Activated CD8-positive, alpha-beta T cell treated with anti-CD3 and anti-CD28 coated beads, Interleukin-2, amount 10 ng/mL, durations not matched to agents 7 days and 5 days (primary cell): ENCODE data around the gene TOGARAM1. TPM values are rescaled to one million over a fixed set of nuclear protein-coding genes. Genes with fewer than 3 reads are reported as not detected.

Source experiments
- ATAC-seq: fragments of 150-1000 bp; cut with Tn5 transposase; one replicate; pipeline ENCODE4 v1.10.0; 2021; ENCODE audit warnings: moderate library complexity
- CTCF ChIA-PET: fragments of 350-600 bp; sonication (Branson Sonifier 250); formaldehyde crosslinking; loops from one replicate; lab custom pipeline; 2021; ENCODE audit warnings: antibody characterized with exemption; lab: Charles Lee
- POLR2A ChIA-PET: fragments of 350-600 bp; sonication (Branson Sonifier 250); formaldehyde crosslinking; loops from one replicate; lab custom pipeline; 2021; ENCODE audit warnings: antibody characterized with exemption; lab: Charles Lee
- DNase-seq: peaks from one replicate; pipeline ENCODE4 v3.0.0-alpha.2; 2020
- H3K27ac Mint-ChIP-seq: one replicate; pipeline ENCODE4 v1.8.0; 2021; ENCODE audit warnings: mild to moderate bottlenecking, mixed read lengths
- H3K27me3 Mint-ChIP-seq: one replicate; pipeline ENCODE4 v1.8.0; 2021; ENCODE audit warnings: low read depth, mixed read lengths
- H3K36me3 Mint-ChIP-seq: one replicate; pipeline ENCODE4 v1.8.0; 2021; ENCODE audit warnings: low read depth, mixed read lengths
- H3K4me1 Mint-ChIP-seq: one replicate; pipeline ENCODE4 v1.8.0; 2021; ENCODE audit warnings: low read depth, mixed read lengths
- H3K4me3 Mint-ChIP-seq: one replicate; pipeline ENCODE4 v1.8.0; 2021; ENCODE audit warnings: mild to moderate bottlenecking, mixed read lengths
- H3K9me3 Mint-ChIP-seq: one replicate; pipeline ENCODE4 v1.8.0; 2022; ENCODE audit warnings: mixed read lengths; ENCODE audit not compliant: insufficient read depth
- total RNA-seq, 2 experiments: library from RNA; stranded (reverse); gene quantifications; one replicate each; pipeline ENCODE4 v1.2.3, GENCODE V29; 2021

Gene TOGARAM1
- total RNA-seq, 2 experiments from 2014 or later, result 8.9 to 9.5 TPM

DNA sequence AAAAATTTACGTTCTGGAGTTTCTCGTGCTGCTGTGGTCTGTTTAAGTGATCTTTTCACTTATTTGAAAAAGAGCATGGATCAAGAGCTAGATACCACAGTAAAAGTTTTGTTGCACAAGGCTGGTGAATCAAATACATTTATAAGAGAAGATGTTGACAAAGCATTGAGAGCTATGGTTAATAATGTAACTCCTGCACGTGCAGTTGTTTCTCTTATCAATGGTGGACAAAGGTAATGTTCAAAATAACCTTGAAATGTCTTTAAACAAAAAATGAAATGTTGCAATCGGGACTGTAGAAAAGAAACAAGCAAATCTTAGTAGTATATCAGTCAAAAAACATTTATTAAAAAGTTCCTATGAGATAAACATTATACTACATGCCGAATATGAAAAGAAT is 82.6 kb downstream of the TOGARAM1 start:
- H3K36me3 Mint-ChIP-seq, result peaks cover 8% of the 10 kb centered on the region
- H3K27me3 Mint-ChIP-seq, result no peaks in the 10 kb centered on the region
- DNase-seq (no peak), ATAC-seq (no peak)
- H3K4me3 Mint-ChIP-seq, result no peak overlapping the region
- POLR2A ChIA-PET, result no interaction called here
- no peaks in the 10 kb centered on the region for H3K9me3 Mint-ChIP-seq
- no peaks in the 10 kb centered on the region for H3K4me1 Mint-ChIP-seq
- H3K27ac Mint-ChIP-seq, result no peak overlapping the region
- CTCF ChIA-PET, result interaction anchor here (1.1 kb wide), 1 partner anchor 11 kb away, joined by 3 read pairs; no protein-coding TSS in a partner anchor

DNA sequence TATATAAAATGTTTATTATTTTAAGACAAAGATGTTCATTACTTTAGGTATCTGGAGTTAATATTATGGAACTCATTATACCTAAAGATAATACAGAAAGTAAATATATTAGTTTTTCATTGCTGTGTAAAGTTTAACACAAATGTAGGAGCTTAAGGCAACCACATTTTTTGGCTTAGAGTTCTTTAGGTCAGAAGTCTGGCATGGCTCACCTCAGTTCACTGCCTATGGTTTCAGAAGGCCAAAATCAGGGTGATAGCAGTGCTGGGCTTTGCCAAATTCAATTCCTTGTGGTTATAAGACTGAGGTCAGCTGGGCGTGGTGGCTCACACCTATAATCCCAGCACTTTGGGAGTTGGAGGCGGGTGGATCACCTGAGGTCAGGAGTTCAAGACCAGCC is 86.4 kb downstream of the TOGARAM1 start:
- ATAC-seq, result no peak
- Mint-ChIP-seq H3K27ac (no peak overlapping the region), H3K36me3 (peaks cover 13% of the 10 kb centered on the region), H3K9me3 (no peaks in the 10 kb centered on the region), H3K4me1 (no peaks in the 10 kb centered on the region), H3K27me3 (no peaks in the 10 kb centered on the region), H3K4me3 (no peak overlapping the region)
- DNase-seq, result no peak
- ChIA-PET CTCF (interaction anchor here (1.7 kb wide), 1 partner anchor 12 kb away, joined by 3 read pairs; no protein-coding TSS in a partner anchor), POLR2A (no interaction called here)

DNA sequence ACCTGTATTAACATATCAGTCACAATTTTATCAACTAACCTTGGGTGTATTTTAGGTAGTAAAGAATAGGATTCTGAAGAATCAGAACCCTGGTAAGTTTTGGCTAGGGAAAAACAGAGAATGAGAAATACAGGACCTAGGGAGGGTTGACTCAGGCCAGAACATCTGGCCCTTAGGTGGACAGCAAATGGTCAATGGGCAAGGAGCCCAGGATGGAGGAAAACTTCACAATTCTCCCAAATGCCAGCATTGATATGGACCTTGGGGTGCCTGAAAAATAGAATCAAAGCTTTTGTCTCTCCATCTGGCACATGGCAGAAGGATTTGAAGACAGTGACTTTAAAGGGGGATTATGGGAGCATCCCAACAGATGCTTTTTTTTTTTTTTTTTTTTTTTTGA is 89.2 kb downstream of the TOGARAM1 start:
- no peaks in the 10 kb centered on the region for H3K27me3 Mint-ChIP-seq
- ATAC-seq (no peak), DNase-seq (no peak)
- no peak overlapping the region for H3K4me3 Mint-ChIP-seq
- no peaks in the 10 kb centered on the region for H3K4me1 Mint-ChIP-seq
- H3K9me3 Mint-ChIP-seq, result no peaks in the 10 kb centered on the region
- H3K27ac Mint-ChIP-seq, result no peak overlapping the region
- CTCF ChIA-PET, result no interaction called here
- peaks cover 25% of the 10 kb centered on the region for H3K36me3 Mint-ChIP-seq
- POLR2A ChIA-PET, result no interaction called here

DNA sequence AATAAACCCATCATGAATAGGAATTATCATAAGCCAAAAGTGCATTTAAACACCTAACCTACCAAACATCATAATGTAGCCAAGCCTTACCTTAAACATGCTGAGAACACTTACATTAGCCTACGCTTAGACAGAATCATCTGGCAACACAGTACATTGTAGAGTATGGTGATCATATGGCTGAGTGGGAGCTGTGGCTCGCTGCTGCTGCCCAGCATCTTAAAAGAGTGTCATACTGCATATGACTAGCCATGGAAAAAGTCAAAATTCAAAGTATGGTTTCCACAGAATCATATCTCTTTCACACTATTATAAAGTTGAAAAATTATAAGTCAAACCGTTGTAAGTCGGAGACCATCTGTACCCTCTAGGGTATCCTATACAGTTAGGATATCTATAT is 89.9 kb downstream of the TOGARAM1 start:
- Mint-ChIP-seq H3K4me1 (no peaks in the 10 kb centered on the region), H3K4me3 (no peak overlapping the region), H3K9me3 (no peaks in the 10 kb centered on the region), H3K27me3 (no peaks in the 10 kb centered on the region), H3K36me3 (peaks cover 26% of the 10 kb centered on the region), H3K27ac (no peak overlapping the region)
- ATAC-seq (no peak), DNase-seq (no peak)
- CTCF ChIA-PET, result no interaction called here
- POLR2A ChIA-PET, result interaction anchor here (0.6 kb wide), 1 partner anchor 1138 kb away, joined by 3 read pairs; no protein-coding TSS in a partner anchor

DNA sequence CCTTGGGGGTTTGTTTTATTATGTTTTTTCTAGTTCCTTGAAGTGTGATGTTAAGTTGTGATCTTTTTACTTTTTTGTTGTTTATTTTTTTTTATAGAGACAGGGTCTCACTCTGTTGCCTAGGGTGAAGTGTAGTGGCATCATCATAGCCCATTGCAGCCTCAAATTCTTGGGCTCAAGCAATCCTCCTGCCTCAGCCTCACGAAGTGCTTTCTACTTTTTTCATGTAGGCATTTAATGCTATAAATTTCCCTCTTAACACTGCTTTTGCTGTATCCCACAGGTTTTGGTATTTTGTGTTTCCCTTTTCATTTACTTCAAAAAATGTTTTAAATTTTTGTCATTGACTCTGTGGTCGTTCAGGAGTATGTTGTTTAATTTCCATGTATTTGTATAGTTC is 95.4 kb downstream of the TOGARAM1 start:
- ChIA-PET CTCF (no interaction called here), POLR2A (no interaction called here)
- H3K4me1 Mint-ChIP-seq, result no peaks in the 10 kb centered on the region
- H3K9me3 Mint-ChIP-seq, result no peaks in the 10 kb centered on the region
- H3K4me3 Mint-ChIP-seq, result no peak overlapping the region
- ATAC-seq (no peak), DNase-seq (no peak)
- H3K36me3 Mint-ChIP-seq, result peaks cover 31% of the 10 kb centered on the region
- H3K27ac Mint-ChIP-seq, result no peak overlapping the region
- no peaks in the 10 kb centered on the region for H3K27me3 Mint-ChIP-seq

DNA sequence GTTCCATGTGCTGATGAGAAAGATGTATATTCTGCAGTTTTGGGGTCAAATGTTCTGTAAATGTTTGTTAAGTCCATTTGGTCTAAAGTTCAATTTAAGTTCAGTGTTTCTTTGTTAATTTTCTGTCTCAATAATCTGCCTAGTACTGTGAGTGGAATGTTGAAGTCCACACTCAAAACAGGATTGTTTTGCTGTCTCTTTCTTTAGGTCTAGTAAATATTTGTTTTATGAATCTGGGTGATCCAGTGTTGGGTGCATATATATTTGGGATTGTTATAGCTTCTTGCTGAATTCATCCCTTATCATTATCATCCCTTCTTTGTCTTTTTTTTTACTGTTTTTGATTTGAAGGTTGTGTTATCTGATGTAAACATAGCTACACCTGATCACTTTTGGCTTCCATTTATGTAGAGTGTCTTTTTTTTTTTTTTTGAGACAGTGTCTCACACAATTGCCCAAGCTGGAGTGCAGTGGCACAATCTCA is 95.9 kb downstream of the TOGARAM1 start:
- ATAC-seq, result no peak
- ChIA-PET POLR2A (interaction anchor here (0.8 kb wide), 1 partner anchor 13 kb away, joined by 5 read pairs; no protein-coding TSS in a partner anchor), CTCF (no interaction called here)
- Mint-ChIP-seq H3K36me3 (peaks cover 29% of the 10 kb centered on the region), H3K9me3 (no peaks in the 10 kb centered on the region), H3K27ac (no peak overlapping the region), H3K27me3 (no peaks in the 10 kb centered on the region), H3K4me1 (no peaks in the 10 kb centered on the region), H3K4me3 (no peak overlapping the region)
- DNase-seq, result no peak

DNA sequence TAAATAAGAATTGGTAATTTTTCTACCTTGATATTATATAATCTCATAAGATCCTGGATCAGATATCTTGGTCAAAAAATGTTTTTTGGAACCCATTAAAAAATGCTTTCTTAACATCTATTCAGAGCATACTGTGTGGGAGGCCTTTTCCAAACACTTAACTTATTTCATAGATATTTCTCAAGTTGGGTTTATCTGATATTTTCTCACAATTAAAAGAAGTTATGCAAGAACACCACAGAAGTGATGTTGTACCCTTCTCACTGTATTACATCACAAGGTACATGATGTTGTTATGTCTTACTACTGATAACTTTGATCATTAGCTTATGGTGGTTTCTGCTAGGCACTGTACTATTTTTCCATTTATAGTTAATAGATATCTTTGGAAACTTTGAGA is 98.6 kb downstream of the TOGARAM1 start:
- Mint-ChIP-seq H3K36me3 (peaks cover 21% of the 10 kb centered on the region), H3K4me3 (no peak overlapping the region), H3K27me3 (no peaks in the 10 kb centered on the region), H3K4me1 (no peaks in the 10 kb centered on the region), H3K27ac (no peak overlapping the region), H3K9me3 (no peaks in the 10 kb centered on the region)
- ChIA-PET POLR2A (no interaction called here), CTCF (no interaction called here)
- no peak for ATAC-seq
- DNase-seq, result no peak

DNA sequence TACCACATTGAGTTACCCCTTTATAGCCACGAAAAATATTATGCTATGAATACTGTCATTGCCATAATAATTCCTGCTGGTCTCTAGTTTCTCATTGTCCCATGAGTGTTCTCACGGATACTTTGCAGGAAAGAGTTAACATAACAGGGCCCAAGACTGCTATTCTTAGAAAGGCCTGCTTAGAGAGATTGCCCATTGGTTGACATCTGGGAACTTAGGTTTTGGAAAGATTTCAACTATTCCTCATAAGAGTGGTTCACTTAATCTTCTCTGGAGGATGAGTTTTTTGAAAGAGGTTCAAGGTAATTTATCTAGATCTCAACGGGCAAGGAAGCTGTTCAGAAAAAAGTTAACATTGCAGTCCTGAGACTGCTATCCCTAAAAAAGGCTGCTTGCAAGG is 103.5 kb downstream of the TOGARAM1 start:
- no peak overlapping the region for H3K4me3 Mint-ChIP-seq
- no peaks in the 10 kb centered on the region for H3K27me3 Mint-ChIP-seq
- H3K4me1 Mint-ChIP-seq, result no peaks in the 10 kb centered on the region
- peaks cover 4% of the 10 kb centered on the region for H3K36me3 Mint-ChIP-seq
- no peak overlapping the region for H3K27ac Mint-ChIP-seq
- CTCF ChIA-PET, result interaction anchor here (0.7 kb wide), 1 partner anchor 64 kb away, joined by 3 read pairs; no protein-coding TSS in a partner anchor
- no peak for ATAC-seq
- POLR2A ChIA-PET, result no interaction called here
- no peaks in the 10 kb centered on the region for H3K9me3 Mint-ChIP-seq
- DNase-seq, result no peak

DNA sequence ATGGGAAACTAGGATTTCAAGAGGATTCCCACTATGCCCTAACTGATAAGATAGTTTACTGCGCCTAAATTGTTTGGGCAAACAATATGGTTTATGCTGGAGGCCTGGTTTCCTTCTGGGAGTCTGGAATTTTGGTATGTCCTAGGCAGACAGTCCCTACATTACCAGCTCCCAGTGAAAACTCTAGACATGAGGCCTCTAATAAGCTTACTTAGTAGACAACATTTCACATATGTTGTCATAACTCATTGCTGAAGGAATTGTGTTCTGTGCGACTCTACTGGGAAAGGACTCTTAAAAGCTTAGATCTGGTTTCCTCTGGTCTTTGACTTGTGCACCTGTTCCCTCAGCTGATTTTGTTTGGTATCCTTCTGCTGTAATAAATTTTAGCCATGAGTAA is 104.0 kb downstream of the TOGARAM1 start:
- Mint-ChIP-seq H3K27ac (no peak overlapping the region), H3K27me3 (no peaks in the 10 kb centered on the region), H3K9me3 (no peaks in the 10 kb centered on the region), H3K4me1 (no peaks in the 10 kb centered on the region), H3K4me3 (no peak overlapping the region), H3K36me3 (peaks cover 4% of the 10 kb centered on the region)
- ChIA-PET POLR2A (no interaction called here), CTCF (interaction anchor here (0.6 to 0.7 kb wide), 2 partner anchors 54 to 63 kb away, joined by 3 read pairs; no protein-coding TSS in a partner anchor)
- ATAC-seq, result no peak
- no peak for DNase-seq

DNA sequence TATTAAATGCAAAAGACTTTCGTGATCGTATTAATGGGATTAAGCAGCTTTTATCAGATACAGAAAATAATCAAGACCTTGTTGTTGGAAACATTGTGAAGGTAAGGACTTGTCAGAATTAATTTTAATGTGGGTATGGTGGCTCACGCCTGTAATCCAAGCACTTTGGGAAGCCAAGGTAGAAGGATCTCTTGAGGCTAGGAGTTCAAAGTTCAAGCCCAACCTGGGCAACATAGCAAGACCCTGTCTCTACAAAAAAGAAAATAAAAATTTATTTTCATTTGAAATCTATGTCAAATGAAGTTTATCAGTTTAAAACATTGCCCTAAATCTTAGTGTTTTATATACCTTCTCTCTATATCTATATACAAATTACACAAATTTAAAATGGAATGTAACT is 104.7 kb downstream of the TOGARAM1 start:
- Mint-ChIP-seq H3K36me3 (peaks cover 4% of the 10 kb centered on the region), H3K4me3 (no peak overlapping the region), H3K4me1 (no peaks in the 10 kb centered on the region), H3K27me3 (no peaks in the 10 kb centered on the region), H3K27ac (no peak overlapping the region), H3K9me3 (no peaks in the 10 kb centered on the region)
- POLR2A ChIA-PET, result no interaction called here
- ATAC-seq (no peak), DNase-seq (no peak)
- CTCF ChIA-PET, result interaction anchor here (0.6 kb wide), 1 partner anchor 53 kb away, joined by 3 read pairs; no protein-coding TSS in a partner anchor

DNA sequence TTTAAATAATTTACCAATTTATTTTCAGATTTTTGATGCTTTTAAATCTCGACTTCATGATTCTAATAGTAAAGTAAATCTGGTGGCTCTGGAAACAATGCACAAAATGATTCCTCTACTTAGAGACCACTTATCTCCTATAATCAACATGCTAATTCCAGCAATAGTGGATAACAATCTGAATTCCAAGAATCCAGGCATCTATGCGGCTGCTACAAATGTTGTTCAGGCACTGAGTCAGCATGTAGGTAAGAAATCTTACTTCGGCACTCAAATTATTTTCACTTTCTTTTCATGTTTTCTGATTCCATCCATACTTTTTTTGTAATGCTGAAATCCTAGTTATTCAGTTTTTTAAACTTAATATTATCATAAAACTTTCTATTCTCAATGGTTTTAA is 106.4 kb downstream of the TOGARAM1 start:
- CTCF ChIA-PET, result no interaction called here
- no peaks in the 10 kb centered on the region for H3K27me3 Mint-ChIP-seq
- no peak for ATAC-seq

DNA sequence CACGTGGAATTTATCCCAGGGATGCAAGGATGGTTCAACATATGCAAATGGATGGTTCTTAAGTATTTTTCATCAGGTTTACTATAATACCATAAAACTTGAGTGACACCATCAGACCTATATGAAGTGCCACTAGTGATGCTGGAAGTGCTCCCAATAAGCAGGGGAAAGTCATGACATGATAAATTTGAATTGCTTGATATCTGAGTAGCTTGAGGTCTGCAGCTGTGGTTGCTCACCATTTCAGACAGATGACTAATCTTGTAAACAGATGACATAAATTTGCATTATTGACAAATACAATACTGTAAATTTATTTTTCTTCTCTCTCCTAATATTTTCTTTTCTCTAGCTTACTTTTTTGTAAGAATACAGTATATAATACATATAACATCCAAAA is 108.2 kb downstream of the TOGARAM1 start:
- DNase-seq (no peak), ATAC-seq (no peak)
- Mint-ChIP-seq H3K36me3 (peaks cover 2% of the 10 kb centered on the region), H3K27ac (no peak overlapping the region), H3K27me3 (no peaks in the 10 kb centered on the region), H3K9me3 (no peaks in the 10 kb centered on the region), H3K4me3 (no peak overlapping the region), H3K4me1 (no peaks in the 10 kb centered on the region)
- CTCF ChIA-PET, result no interaction called here
- POLR2A ChIA-PET, result interaction anchor here (0.9 kb wide), 1 partner anchor 12 kb away, joined by 5 read pairs; no protein-coding TSS in a partner anchor

More for the DNA sequence above, 106.4 kb downstream of the TOGARAM1 start:
- no peak overlapping the region for H3K4me3 Mint-ChIP-seq
- POLR2A ChIA-PET, result no interaction called here
- no peak overlapping the region for H3K27ac Mint-ChIP-seq
- H3K9me3 Mint-ChIP-seq, result no peaks in the 10 kb centered on the region
- peaks cover 4% of the 10 kb centered on the region for H3K36me3 Mint-ChIP-seq
- H3K4me1 Mint-ChIP-seq, result no peaks in the 10 kb centered on the region
- no peak for DNase-seq

DNA sequence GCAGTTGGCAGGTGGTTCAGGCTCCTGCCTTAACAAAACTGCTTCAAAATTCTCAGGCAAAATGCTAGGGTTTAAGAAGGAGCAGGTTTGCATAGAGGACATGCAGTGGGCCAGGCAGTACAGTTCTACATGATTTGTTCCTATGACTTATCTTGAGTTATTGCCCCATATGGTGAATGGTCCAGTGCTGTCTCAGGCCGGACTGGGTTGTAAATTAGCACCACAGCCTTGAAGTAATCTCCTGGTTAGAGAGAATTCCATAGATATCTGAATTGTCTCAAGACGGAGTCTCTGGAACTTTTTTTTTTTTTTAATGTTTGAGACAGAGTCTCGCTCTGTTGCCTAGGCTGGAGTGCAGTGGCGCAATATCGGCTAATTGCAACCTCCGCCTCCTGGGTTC is 110.1 kb downstream of the TOGARAM1 start:
- H3K27me3 Mint-ChIP-seq, result no peaks in the 10 kb centered on the region
- ATAC-seq, result no peak
- no peaks in the 10 kb centered on the region for H3K4me1 Mint-ChIP-seq
- no peak for DNase-seq
- ChIA-PET POLR2A (no interaction called here), CTCF (no interaction called here)
- no peak overlapping the region for H3K4me3 Mint-ChIP-seq
- peaks cover 2% of the 10 kb centered on the region for H3K36me3 Mint-ChIP-seq
- no peak overlapping the region for H3K27ac Mint-ChIP-seq
- H3K9me3 Mint-ChIP-seq, result no peaks in the 10 kb centered on the region
